GM19324 (cell line): ENCODE data around the gene KIF26B.

Experiments
- ATAC-seq: cut with Tn5 transposase; IDR thresholded peaks from one replicate; pipeline ENCODE4 v1.9.1; 2021; ENCODE audit warnings: mild to moderate bottlenecking, moderate library complexity; ENCODE audit not compliant: unreplicated experiment, low FRiP score

The KIF26B gene

DNA sequence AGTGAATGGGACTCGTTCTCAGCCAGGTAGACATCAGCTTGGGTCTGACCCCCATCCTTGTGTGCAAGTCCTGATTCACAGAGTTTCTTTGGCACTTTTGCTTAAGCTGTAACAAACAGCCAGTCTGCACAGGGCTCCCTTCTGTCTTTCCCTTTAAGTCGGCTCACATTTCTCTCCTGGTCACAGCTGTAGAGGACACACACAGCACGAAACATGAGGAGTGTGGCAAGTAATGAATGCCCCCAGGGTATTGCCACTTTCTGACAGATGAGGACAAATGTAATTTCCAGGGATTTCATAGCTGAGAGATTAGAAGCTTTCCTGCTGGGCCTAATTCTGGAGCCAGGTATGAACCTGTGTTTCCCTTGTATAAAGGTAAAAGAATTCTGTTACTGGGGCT lies 423.5 kb downstream of the KIF26B start:
- ATAC-seq = no peak

DNA sequence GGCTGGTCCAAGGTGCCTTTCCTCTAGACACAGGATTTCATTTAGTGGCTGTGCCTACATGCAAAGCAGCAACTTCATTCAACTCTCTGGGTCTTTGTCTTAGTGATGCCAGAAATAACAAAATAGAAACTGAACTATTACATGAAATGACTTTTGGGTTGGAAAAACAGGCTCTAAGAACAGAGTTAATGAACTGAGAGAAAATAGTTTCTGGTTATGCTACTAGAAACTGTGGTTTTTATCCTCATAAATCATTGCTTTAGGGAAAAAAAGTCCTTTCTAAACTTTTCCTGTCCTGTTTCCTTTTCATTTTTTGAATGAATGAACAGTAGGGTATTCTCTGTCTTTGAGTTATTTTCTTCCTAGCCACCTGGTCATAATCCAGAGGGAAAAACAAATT lies 424.0 kb downstream of the KIF26B start:
- ATAC-seq = no peak

DNA sequence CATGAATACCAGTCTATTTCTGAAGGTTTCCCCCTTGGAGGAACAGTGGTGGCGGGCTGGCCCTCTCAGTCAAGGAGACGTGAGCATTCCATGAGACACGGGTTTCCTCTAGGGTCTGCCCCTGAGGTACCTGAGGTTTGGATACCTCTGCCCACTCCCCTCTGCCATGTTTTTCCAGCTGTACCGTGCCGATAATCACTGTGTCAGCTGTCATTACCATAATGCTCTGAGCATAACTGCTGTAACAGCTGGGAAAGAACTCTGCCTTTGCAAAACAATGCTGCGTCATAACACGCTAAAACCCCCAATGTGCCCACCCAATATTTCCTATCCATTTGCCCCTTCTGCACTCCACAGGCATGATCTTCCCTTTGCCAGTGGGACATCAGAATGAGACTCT lies 425.1 kb downstream of the KIF26B start:
- no peak for ATAC-seq

DNA sequence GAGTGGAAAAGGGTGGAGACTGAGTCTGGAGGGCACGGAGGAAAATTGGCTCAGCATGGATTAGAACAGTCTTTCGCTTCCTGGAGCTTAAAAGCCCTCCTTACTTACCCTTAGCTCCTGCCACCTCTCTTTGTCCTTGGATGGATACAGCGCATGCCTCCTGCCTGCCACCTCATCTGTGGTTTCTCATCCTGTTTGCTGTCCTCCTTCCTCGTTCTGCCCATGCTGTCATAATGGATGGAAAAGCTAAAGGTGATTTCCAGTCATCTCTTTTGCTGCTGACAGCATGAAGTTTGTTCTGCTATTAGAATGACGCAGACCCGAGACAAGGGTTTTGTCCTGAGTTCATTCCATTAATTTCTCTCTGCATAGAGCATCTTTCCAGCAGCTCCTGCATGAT lies 425.9 kb downstream of the KIF26B start:
- no peak for ATAC-seq

DNA sequence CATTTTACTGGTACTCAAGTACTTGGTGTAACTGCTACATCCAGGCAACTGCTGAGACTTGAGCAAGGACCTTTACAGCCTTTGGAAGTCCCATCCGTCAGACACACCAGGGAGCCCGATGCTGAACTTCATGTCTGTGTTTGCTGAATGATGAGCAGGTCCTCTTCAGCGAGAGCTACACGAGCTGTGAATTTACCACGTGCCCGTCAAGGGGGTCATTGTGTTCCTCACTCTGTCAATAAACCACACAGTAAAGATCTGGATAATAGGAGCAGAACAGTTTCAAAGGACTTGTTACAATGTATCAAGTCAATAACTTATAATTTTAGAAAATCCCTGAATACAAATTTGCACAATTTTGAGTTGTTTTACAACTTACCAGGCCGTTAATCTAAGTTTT lies 427.2 kb downstream of the KIF26B start:
- ATAC-seq = no peak

DNA sequence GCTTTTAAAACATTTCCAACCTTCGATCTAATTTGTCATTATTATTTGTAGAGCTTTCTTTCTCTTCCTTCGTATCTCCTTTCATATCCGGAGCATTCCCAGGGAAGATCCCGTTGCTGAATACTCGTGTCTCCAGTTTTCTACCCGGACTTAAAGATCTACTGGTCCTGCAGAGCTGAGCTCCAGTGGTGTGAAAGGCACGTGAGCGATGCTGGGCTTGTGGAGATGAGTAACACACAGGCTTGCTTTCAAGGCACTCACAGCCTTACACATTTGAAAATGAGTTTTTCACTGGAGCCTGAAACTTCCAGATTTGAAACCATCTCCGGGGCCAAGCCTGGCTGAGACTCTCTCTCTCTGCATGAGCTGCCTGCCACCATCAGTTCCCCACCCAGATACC lies 428.3 kb downstream of the KIF26B start:
- no peak for ATAC-seq

DNA sequence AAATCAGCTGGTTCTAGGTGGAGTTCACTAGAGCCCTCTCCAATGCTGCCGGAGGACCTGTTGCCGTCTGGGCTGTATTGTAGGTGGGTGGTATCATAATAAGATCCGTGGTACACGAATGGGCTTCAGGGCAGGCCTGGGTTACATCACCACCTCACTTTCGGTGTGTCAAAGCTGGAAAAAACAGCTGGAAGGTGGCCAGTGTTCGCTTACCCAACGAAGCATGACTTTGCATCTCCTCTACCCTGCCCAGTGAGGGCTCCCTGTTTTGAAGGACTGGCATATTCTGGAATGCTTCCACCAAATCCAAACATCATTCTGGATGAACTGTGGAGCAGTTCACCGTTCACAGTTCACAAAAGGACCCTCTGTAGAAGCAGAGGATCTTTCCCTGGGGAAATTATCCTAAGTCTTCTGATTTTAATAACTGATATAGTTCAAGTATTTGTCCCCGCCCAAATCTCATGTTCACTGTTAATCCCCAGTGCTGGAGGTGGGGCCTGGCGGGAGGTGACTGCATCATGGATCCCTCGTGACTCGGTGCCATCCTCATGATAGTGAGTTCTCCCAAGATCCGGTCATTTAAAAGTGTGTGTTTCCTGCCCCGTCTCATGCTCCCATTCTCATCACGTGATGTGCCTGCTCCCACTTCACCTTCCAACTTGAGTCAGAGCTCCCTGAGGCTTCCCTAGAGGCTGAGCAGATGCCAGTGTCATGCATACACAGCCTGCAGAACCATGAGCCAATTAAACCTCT lies 429.0 kb downstream of the KIF26B start:
- no peak for ATAC-seq

DNA sequence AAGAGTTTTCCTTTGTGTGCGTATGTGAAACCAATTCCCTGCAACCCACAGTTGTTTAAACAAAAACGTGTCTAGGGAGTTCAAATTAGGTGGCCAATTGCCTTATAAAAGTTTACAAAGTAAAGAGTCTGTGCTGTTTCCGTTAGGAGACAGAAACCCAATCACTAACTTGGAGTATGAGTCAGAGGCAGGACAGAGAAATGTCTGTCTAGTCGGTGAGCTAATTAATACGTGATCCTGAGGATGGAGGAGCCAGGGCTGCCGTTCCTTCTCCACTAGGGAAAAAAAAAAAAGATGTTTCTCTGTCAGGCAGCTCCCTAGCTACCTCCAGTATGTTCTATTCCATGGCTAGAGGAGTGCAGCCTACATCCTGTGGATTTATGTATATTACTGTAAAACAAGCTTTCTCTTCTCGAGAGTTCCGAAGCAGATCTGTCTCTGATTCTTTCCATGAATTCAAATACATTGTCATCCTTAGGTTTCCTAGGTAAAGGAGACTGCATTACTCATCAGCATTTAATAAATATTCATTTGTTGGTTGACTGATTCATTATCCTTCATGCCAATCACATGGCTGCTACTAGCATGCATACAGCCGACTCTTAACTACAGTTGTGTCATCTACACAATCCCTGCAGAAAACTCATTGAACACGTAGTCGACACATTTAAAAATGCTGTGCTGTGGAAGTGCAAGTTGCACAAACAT lies 430.6 kb downstream of the KIF26B start:
- ATAC-seq = no peak

DNA sequence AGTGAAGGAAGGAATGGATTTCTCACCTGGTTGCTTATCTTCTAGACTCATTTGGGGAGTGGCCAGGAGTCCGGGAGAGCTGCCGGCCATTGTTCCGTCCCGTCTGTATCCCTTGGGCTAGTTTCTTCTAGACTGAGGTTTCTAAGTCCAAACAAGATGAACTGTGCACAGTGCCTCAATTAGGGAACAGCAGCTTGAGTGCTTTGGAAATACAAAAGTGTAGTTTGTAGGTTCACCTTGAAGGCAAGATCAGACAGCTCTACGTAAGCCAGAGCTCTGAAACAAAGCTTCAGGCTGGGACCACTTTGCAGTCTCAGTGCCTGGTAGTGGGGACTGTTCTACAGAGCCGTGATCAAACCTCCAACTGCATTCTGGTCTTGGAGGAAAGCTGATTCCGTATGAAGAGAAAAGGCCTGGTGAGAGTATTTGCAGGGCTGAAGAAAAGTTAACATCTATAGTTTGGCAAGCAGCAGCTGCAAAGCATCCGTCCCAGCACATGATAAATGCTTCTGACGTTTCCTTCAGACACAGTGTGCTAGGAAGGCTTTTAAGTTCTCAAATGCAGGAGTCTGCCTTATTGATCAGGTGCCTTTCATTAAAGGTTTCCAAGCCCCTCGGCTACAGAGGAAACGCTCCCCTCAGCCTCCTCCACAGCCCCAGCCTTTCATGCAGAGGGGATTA lies 432.8 kb downstream of the KIF26B start:
- no peak for ATAC-seq

DNA sequence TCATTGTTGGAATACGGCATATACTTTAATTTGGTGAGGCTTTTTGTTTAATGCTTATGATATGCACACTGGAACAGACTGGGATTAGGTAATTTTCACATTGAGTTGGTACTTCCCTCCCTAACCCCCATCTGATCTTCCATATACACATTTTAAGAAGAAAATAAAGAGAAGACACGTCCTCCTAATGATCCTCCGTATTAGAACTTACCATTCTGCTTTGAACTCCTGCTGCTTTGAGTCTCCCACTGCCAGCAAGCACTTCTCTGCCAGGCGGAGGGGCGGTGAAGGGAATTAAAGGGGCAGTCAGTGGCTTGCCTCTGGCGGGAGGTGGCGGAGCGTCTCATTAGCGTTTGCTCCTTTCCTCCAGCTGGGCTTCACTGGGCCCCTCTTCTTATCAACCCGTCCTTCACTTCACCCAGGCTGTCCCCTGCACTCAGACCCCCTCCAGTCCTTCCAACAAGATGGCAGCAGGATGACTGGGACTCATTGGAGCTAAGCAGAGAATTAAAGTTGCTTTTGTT lies 433.4 kb downstream of the KIF26B start:
- no peak for ATAC-seq

DNA sequence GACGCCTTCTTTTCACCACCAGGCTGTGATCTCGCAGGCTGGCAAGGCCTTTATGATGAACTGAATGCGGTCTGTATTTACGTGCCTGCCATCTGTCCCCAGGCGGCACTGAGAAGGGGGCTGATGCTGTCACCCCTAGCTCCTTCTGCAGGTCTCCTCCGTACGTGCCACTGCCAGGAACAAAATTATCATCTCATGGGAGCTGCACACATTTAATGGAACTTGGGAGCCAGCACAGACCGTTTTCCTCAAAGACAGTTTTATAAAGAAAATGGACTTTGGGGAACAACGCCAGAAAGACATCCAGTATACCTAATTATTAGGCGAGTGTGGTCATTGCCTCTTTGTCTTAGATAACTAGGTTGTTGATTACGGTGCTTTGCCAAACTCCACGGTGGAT lies 434.5 kb downstream of the KIF26B start:
- ATAC-seq = no peak

DNA sequence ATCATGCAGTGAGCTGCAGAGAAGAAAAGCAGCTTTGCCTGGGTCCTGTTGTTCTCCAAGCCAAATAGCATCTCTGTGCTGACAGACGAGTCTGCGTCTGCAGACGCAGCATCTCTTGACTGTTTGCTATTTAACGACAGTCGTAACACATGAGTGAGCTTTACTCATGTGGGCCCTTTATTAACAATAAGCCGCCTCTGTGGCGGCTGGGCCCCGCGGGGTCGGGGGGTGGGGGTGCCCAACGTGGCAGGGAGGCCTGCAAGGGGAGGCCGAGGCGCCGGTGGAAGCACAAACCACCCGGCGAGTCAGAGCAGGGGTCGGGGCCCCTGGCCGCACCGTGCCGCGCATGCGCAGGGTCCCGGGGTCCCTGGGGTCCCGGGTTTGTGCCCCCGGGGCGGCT lies 435.1 kb downstream of the KIF26B start:
- no peak for ATAC-seq

DNA sequence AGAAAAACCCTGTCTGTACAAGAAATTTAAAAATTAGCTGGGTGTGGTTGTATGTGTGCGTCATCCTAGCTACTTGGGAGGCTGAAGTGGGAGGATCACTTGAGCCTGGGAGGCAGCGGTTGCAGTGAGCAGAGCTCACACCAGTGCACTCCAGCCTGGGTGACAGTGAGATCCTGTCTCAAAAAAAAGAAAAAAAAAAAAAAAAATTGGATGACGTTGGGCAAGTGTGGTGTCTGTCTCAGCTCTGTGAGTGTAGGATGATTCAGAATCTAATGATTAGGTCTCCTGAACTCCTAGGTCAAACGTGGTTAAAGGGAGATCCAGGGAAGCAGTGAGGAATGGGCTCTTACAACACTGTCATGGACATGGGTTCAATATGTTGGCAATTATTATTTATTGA lies 435.9 kb downstream of the KIF26B start:
- no peak for ATAC-seq

DNA sequence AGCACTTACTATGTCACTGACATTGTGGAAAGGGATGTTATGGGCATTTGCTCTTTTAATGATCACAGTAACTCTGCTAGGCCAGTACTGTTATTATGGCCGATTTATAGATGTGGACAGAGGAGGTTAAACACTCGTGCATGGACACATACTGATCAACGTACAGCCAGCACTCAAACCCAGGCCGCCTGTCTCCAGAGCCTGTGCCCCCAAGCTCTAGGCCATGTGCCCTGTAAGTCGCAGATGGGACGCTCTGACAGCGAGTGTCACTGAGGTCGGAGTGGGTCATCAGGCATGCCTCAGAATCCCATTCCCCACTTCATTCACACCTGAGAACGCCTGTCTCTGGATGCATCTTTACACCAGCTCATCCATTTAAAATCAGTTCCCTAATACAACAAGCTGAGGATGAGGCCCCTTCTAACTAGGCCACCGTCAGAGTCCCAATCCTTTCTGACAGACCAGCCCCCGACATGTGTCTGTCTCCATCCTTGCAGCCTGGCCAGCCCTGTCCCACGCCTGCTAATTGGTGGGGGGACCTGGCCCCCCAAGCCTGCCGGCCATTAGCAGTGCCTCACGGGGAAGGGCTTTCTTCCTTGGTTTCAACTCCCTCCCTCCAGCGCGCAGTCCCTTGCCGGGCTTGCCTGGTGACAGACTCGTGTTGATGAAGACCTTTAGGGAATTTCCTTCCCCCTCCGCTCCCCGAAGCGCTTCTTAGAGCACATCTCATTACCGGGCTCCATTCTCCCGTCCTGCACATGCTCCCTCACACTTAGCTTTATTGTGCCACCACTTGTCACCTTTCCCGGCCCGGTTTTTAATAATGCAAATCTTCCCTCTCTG lies 436.8 kb downstream of the KIF26B start:
- ATAC-seq = no peak

DNA sequence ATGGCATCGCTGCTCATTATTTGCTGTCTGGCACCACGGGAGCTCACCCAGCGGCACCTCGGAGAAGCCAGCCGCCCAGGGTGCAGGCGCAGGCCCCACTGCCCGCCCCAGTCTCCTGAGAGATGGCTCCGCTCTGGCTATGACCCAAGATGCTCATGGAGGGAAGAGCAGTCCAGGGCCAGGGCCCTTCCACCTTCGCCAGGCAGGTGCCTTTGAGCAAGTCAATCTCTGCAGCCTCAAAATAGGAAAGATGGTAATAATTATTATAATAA lies 437.3 kb downstream of the KIF26B start:
- no peak for ATAC-seq

DNA sequence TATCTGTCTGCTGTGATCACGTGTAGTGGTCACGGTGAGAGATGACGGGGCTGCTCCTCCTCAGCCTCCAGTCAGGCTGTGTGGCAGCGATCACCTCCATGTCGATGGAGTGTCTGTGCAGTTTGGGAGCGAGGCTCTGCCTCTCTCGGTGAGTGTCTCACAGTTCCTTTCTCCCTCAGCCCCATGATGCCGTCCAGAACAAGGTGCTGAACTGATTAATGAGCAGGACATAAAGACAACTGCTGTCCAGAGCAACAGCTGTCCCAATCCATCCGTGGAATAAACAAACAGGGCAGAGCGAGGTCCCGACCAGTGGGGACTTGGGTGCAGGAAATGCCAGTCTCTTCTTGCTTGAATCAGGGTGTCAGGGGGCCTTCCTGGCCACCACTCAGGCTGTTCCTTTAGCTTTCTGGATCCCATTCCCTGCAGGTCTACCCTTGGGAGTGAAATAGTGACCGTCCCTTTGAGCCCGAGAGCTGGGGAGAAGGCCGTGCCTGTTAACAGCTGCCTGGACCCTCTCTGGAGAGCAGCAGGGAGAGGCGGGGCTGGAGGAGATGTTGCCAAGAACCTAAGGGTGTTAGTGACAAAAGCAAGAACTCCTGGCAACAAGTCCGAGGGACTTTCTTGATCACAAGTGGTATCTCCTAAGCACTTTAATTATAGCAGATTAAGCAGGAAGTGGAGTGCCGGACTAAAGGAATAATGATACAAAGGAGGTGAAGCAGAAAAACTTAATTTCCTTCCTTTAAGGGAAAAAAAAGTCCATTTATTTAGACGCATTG lies 443.9 kb downstream of the KIF26B start:
- no peak for ATAC-seq

DNA sequence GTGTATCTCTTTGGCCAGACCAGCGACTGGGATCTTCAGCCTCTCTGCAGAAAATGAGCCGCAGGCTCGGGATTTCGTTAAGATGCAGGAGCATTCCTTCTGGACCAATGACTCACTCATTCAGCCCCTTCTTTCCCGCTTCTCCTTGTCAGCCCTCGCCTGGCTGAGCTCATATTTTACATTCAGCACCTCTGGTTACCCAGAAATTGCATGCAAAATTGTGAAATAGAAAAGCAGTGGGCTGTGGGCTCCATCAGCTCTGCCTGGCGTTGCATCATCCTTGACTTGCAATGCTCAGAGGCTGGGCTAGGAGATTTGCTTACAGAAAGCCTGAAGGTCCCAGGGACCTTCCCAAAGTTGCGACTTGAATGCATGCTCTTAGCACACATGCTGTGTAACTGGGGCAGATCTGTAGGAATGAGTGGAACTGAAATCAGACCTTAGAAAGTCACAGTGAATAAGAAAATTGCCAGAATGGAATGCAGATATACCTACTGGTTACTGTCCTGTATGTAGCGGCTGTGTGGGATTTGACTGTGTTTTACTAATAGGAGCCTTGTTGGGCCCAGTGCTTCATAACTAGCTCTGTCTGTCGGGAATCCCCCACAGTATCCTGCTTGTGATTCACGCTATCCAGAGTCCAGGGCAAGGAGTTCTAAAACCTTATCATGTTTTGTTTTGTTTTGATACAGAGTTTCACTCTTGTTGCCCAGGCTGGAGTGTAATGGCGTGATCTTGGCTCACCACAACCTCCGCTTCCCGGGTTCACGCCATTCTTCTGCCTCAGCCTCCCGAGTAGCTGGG lies 444.8 kb downstream of the KIF26B start:
- no peak for ATAC-seq

DNA sequence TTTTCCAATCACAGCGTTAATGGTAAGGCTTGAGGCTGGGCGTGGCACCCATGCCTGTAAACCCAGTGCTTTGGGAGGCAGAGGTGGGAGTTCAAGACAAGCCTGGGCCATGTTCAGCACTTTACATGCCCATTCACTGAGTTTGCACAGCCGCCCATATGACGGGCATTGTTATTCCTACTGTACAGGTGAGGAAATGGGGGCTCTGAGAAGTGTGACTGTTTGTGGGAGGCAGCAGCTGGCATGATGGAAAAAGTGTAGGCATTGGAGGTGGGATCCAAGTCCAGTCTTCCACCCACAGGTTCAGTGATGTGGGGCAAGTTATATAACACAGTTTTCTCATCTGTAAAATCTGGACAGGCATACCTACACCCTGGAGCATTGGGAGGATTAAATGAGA lies 445.9 kb downstream of the KIF26B start:
- no peak for ATAC-seq

DNA sequence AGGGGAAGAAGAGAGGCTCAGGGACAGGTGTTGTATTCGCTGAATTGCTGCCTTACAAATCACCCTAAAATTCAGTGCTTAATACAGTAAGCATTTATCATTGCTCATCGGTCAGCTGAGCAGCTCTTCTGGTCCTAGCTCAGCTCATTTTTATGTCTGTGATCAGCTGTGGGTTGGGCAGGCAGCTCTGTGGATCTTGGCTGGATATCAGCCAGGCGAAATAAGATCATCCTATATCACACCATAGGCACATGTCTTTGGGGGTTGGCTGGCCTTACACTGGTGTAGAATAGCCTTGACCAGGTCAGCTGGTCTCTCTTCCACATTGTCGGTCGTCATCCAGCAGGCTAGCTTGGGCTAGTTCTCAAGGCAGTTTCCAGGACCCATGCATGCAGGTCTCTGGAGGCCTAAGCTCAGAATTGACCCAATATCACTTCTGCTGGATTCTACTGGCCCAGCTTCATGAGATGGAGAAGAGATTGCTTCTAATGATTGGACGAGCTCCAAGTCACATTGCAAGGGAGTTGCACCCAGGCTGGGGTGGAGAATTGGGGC lies 448.6 kb downstream of the KIF26B start:
- ATAC-seq = no peak
